AG04450 (cell line): ENCODE measurements around the gene PLIN3. TPM values are rescaled to one million over a fixed set of nuclear protein-coding genes. Genes with fewer than 3 reads are reported as not detected.

ENCODE experiments used
- CTCF ChIA-PET: fragments of 300-600, 350-600 bp; formaldehyde crosslinking; extraction: SDS; loops from one replicate; lab custom pipeline; 2022; ENCODE audit warnings: antibody characterized with exemption, inconsistent platforms; lab: Charles Lee
- POLR2A ChIA-PET: fragments of 350-600 bp; formaldehyde crosslinking; extraction: SDS; loops from one replicate; lab custom pipeline; 2021; ENCODE audit warnings: antibody characterized with exemption, inconsistent platforms; lab: Yijun Ruan, JAX
- DNase-seq: peaks from one replicate; pipeline ENCODE4 v3.0.0-alpha.2; 2011; ENCODE audit warnings: low read depth, low spot score
- H3K27ac ChIP-seq: one replicate; pipeline ENCODE4 v1.5.1; 2012; ENCODE audit warnings: low read depth, low read length, control low read depth
- H3K27me3 ChIP-seq: one replicate; pipeline ENCODE4 v1.6.0; 2012; ENCODE audit warnings: low read length; ENCODE audit not compliant: control insufficient read depth, insufficient read depth
- H3K4me3 ChIP-seq: 2 replicates; pipeline ENCODE4 v1.5.1; 2011; ENCODE audit warnings: mild to moderate bottlenecking, low read depth, low read length, control low read depth
- H3K9me3 ChIP-seq: 2 replicates; pipeline ENCODE4 v1.5.1; 2012; ENCODE audit warnings: low read length; ENCODE audit not compliant: control insufficient read depth, insufficient read depth
- polyA minus RNA-seq: library from RNA; depleted of rRNA, polyadenylated mRNA; stranded (reverse); fragments of >200 nt; gene quantifications from 2 replicates; pipeline ENCODE4 v1.2.3, GENCODE V29; 2011; rRNA and poly(A)+ RNA removed
- polyA plus RNA-seq: library from polyadenylated mRNA; depleted of rRNA; stranded (reverse); fragments of >200 nt; gene quantifications from 2 replicates; pipeline ENCODE4 v1.2.3, GENCODE V29; 2011; rRNA removed
- TF ChIP-seq, protein P1 (sequence below): IDR thresholded peaks from 2 replicates; pipeline ENCODE4 v1.5.1; 2011; ENCODE audit warnings: low read depth, low read length, control low read depth, inconsistent platforms

Gene PLIN3, protein sequence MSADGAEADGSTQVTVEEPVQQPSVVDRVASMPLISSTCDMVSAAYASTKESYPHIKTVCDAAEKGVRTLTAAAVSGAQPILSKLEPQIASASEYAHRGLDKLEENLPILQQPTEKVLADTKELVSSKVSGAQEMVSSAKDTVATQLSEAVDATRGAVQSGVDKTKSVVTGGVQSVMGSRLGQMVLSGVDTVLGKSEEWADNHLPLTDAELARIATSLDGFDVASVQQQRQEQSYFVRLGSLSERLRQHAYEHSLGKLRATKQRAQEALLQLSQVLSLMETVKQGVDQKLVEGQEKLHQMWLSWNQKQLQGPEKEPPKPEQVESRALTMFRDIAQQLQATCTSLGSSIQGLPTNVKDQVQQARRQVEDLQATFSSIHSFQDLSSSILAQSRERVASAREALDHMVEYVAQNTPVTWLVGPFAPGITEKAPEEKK
- polyA plus RNA-seq (103 and 125 TPM in 2 replicates), polyA minus RNA-seq (82.2 and 114 TPM in 2 replicates)

DNA sequence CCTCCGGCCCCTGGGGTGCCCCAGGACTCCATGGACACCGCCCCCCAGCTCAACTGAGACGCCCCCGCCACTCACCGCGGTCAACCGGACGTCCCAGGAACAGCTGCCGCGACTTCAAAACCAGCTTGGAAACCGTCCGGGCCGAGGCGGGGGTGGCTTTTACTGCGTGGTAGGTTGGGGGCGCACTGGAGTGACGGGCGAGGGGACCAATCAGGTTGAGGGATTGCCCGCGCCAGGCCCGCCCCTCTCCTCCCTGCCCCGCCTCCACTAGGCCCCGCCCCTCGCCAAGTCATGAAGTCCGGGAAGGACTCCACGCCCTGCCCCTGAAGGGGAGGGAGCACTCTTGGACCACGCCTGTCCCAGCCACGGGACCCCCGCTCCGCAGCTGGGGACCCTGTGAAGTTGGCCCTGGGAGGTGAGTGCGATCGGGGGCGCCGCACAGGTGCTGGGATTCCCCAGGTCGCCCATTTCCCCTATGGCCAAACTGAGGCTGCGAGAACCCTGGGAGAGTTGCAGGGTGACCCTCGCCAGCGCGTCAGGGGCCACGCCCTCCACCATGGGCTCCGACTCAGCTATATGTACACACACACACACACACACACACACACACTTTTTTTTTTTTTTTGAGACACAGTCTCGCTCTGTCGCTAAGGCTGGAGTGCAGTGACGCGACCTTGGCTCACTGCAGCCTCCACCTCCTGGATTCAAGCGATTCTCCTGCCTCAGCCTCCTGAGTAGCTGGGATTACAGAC is at the start of gene PLIN3:
PLIN3 (minus strand) TSS at position 134 of the 752 bp plus-strand sequence. CDS start 6,273 bp downstream, outside the sequence.
- peak; percentile 92 for DNase-seq
- ChIA-PET CTCF (interaction anchor here (0.6 to 3.8 kb wide), 5 partner anchors 15 to 162 kb away, joined by 3 to 22 read pairs (median 7); no protein-coding TSS in a partner anchor), POLR2A (interaction anchor here (0.5 to 1.7 kb wide), 14 partner anchors 10 to 650 kb away, joined by 3 to 11 read pairs (median 4); partner anchors contain the start of genes FEM1A, FSD1 and UHRF1)
- Histone ChIP-seq H3K27ac (peak within 1 kb of the TSS; percentile 70), H3K4me3 (peak within 1 kb of the TSS; percentile 89), H3K9me3 (no peaks in the 10 kb centered on the region; the same call in 1 of the 2 replicates), H3K27me3 (no peaks in the 10 kb centered on the region)
- TF ChIP-seq, protein P1, sequence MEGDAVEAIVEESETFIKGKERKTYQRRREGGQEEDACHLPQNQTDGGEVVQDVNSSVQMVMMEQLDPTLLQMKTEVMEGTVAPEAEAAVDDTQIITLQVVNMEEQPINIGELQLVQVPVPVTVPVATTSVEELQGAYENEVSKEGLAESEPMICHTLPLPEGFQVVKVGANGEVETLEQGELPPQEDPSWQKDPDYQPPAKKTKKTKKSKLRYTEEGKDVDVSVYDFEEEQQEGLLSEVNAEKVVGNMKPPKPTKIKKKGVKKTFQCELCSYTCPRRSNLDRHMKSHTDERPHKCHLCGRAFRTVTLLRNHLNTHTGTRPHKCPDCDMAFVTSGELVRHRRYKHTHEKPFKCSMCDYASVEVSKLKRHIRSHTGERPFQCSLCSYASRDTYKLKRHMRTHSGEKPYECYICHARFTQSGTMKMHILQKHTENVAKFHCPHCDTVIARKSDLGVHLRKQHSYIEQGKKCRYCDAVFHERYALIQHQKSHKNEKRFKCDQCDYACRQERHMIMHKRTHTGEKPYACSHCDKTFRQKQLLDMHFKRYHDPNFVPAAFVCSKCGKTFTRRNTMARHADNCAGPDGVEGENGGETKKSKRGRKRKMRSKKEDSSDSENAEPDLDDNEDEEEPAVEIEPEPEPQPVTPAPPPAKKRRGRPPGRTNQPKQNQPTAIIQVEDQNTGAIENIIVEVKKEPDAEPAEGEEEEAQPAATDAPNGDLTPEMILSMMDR, result no peak

DNA sequence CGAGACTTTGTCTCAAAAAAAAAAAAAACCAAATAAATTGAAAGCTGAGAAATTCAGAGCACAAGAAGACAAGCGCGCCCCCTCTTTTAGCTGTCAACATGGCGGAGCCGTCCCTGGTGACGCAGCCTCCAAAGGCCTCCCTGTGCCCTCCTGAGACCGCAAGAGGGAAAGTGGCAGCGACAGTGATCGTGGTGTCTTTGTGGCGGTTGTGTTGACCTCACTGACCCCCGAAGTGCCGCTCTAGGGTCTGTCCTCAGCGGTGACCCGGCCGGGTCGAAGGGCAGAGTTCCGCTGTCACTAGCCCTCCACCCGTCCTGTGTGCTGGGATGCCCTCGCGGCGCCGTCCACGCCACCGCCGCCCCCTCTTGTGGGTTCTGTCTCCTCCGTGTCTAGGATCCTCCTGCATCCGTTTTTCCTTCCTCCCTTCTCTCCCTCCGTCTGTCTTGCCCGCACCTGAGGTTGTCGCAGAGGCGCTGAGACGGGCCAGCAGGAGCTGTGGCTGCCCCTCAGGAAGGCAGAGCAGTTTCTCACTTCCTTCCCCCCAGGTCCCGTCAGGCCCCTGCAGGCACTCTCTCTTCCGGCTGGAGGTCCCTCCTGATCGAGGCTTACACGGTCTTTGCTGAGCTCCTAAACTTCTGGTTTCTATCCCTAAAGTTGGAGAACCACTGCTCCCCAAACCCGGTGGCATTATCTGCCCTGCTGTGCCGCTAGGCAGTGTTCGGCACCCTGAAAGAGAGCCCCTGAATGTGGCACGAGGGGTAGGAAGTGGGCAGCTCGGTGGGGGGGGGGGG is 49.0 kb upstream of the PLIN3 start:
- DNase-seq, result no peak
- H3K27me3 ChIP-seq, result no peaks in the 10 kb centered on the region
- ChIA-PET POLR2A (interaction anchor here (0.5 to 1.1 kb wide), 2 partner anchors 46 to 86 kb away, joined by 3 read pairs; no protein-coding TSS in a partner anchor), CTCF (interaction anchor here (0.5 to 0.9 kb wide), 2 partner anchors 25 to 107 kb away, joined by 6 to 7 read pairs; no protein-coding TSS in a partner anchor)
- no peak overlapping the region for H3K4me3 ChIP-seq
- TF ChIP-seq, protein P1, result no peak
- H3K27ac ChIP-seq, result peak overlapping the region; percentile 31
- no peaks in the 10 kb centered on the region for H3K9me3 ChIP-seq

DNA sequence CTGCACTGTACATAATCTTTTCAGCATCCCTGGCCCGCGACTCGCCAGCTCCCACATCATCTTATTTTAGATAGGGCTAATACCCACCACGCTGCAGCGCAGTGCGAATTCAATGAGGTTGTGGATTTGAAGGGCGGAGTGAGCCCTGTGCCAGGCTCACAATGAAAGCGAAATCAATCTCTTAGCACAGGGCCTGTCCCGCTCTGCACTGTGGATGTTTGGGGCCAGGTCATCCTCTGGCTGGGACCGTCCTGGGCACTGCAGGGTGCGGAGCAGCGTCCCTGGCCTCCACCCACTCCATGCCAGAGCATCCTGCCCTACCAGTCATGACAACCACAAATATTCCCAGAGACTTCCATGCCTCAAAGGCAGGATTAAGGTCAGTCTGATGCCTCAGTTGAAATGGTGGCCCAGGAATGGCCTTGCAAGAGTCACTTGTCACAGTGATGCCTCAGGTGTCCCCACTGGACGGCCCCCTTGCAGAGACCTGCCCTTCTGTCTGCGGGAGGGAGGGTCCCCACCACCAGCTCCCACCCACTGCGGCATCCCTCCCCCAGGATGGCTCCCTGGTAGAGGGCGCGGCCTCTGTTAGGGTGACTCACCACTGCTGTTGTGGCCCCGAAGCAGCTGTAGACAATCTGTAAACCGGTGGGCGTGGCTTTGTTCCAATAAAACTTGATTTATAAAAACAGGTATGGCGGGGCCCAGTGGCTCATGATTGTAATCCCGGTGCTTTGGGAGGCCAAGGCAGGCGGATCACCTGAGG is 47.5 kb upstream of the PLIN3 start:
- H3K27ac ChIP-seq, result peak overlapping the region; percentile 75
- ChIA-PET POLR2A (interaction anchor here (0.6 to 1.4 kb wide), 5 partner anchors 22 to 88 kb away, joined by 3 to 6 read pairs (median 4); no protein-coding TSS in a partner anchor), CTCF (interaction anchor here (0.6 to 4.5 kb wide), 3 partner anchors 14 to 104 kb away, joined by 3 to 104 read pairs (median 3); no protein-coding TSS in a partner anchor)
- no peaks in the 10 kb centered on the region for H3K27me3 ChIP-seq
- no peak overlapping the region for H3K4me3 ChIP-seq
- TF ChIP-seq, protein P1, result no peak
- no peaks in the 10 kb centered on the region for H3K9me3 ChIP-seq
- peak; percentile 21 for DNase-seq
